Measurements from ENCODE around the gene ABHD14A. TPM values are rescaled to one million over a fixed set of nuclear protein-coding genes. Genes with fewer than 3 reads are reported as not detected.

The ABHD14A gene
- polyA plus RNA-seq, 1 donor, result 22.3 TPM

GRCh38 chr3:51938780-51939425 lies 36.0 kb upstream of the ABHD14A start:
- no peak for DNase-seq

GRCh38 chr3:51940648-51941462 lies 34.0 kb upstream of the ABHD14A start:
- no peak for DNase-seq

GRCh38 chr3:51941463-51941797 lies 33.4 kb upstream of the ABHD14A start:
- DNase-seq, result no peak

- peak; percentile 99 for DNase-seq
These were observed 32.9 kb upstream of the ABHD14A start, which contains the start of the genes PARP3 and RRP9 for GRCh38 chr3:51941798-51942602. Gene PARP3, plus strand, starts transcription at chr3:51942363. Its CDS starts 993 bp downstream, at chr3:51943356. Gene RRP9, minus strand, starts transcription at chr3:51941904. Its CDS starts 37 bp downstream, at chr3:51941867.

- no peak for DNase-seq
These were observed 32.0 kb upstream of the ABHD14A start for GRCh38 chr3:51942603-51943450.

- DNase-seq, result no peak
These were observed 31.1 kb upstream of the ABHD14A start for GRCh38 chr3:51943451-51944391.

- no peak for DNase-seq
These were observed 30.3 kb upstream of the ABHD14A start for GRCh38 chr3:51944451-51945021.

GRCh38 chr3:51945031-51945840 lies 29.6 kb upstream of the ABHD14A start:
- DNase-seq, result no peak

GRCh38 chr3:51945926-51946705 lies 28.7 kb upstream of the ABHD14A start:
- no peak for DNase-seq

- DNase-seq, result no peak
These were observed 28.1 kb upstream of the ABHD14A start for GRCh38 chr3:51946796-51947195.

GRCh38 chr3:51947215-51947900 lies 27.5 kb upstream of the ABHD14A start:
- no peak for DNase-seq

GRCh38 chr3:51948016-51948580 lies 26.8 kb upstream of the ABHD14A start:
- DNase-seq, result no peak

- no peak for DNase-seq
These were observed 25.7 kb upstream of the ABHD14A start for GRCh38 chr3:51949121-51949520.

GRCh38 chr3:51950899-51951298 lies 24.0 kb upstream of the ABHD14A start:
- DNase-seq, result no peak

- DNase-seq, result no peak
These were observed 21.4 kb upstream of the ABHD14A start for GRCh38 chr3:51953445-51953844.

GRCh38 chr3:51954105-51954504 lies 20.8 kb upstream of the ABHD14A start:
- DNase-seq, result no peak

GRCh38 chr3:51954713-51955112 lies 20.2 kb upstream of the ABHD14A start:
- DNase-seq, result no peak
